ENCODE data around the gene GEMIN5. TPM values are rescaled to one million over a fixed set of nuclear protein-coding genes. Genes with fewer than 3 reads are reported as not detected.

Gene GEMIN5
- total RNA-seq, 1 donor from 2014 or later, result 13.9 TPM

- H3K36me3 Mint-ChIP-seq (ENCODE audit: unreplicated experiment), result no peaks in the 10 kb centered on the region
- DNase-seq, result no peak
- peaks cover 9% of the 10 kb centered on the region for H3K27me3 Mint-ChIP-seq (ENCODE audit: unreplicated experiment)
- peaks cover 16% of the 10 kb centered on the region for H3K4me1 Mint-ChIP-seq (ENCODE audit: low read depth, unreplicated experiment)
- TF ChIP-seq CTCF (IDR thresholded peaks at IDR 0.05; ENCODE audit: partially characterized antibody, unreplicated experiment), result no peak
- H3K4me3 Mint-ChIP-seq (ENCODE audit: unreplicated experiment), result no peak overlapping the region
- H3K9me3 Mint-ChIP-seq (ENCODE audit: unreplicated experiment), result peaks cover 6% of the 10 kb centered on the region
- no peak overlapping the region for H3K27ac Mint-ChIP-seq (ENCODE audit: unreplicated experiment)
These were observed 76.1 kb downstream of the GEMIN5 start for GRCh38 chr5:154861946-154862345.

GRCh38 chr5:154860765-154861164 lies 77.2 kb downstream of the GEMIN5 start:
- peaks cover 11% of the 10 kb centered on the region for H3K9me3 Mint-ChIP-seq (ENCODE audit: unreplicated experiment)
- peak overlapping the region; percentile 98 for H3K4me3 Mint-ChIP-seq (ENCODE audit: unreplicated experiment)
- no peak for TF ChIP-seq CTCF (IDR thresholded peaks at IDR 0.05; ENCODE audit: partially characterized antibody, unreplicated experiment)
- no peaks in the 10 kb centered on the region for H3K36me3 Mint-ChIP-seq (ENCODE audit: unreplicated experiment)
- H3K4me1 Mint-ChIP-seq (ENCODE audit: low read depth, unreplicated experiment), result peaks cover 17% of the 10 kb centered on the region
- no peak overlapping the region for H3K27ac Mint-ChIP-seq (ENCODE audit: unreplicated experiment)
- H3K27me3 Mint-ChIP-seq (ENCODE audit: unreplicated experiment), result peaks cover 14% of the 10 kb centered on the region
- DNase-seq, result no peak

- peaks cover 11% of the 10 kb centered on the region for H3K9me3 Mint-ChIP-seq (ENCODE audit: unreplicated experiment)
- peaks cover 14% of the 10 kb centered on the region for H3K27me3 Mint-ChIP-seq (ENCODE audit: unreplicated experiment)
- no peak for DNase-seq
- H3K36me3 Mint-ChIP-seq (ENCODE audit: unreplicated experiment), result no peaks in the 10 kb centered on the region
- TF ChIP-seq CTCF (IDR thresholded peaks at IDR 0.05; ENCODE audit: partially characterized antibody, unreplicated experiment), result no peak
- H3K27ac Mint-ChIP-seq (ENCODE audit: unreplicated experiment), result no peak overlapping the region
- peak overlapping the region; percentile 98 for H3K4me3 Mint-ChIP-seq (ENCODE audit: unreplicated experiment)
- H3K4me1 Mint-ChIP-seq (ENCODE audit: low read depth, unreplicated experiment), result peaks cover 17% of the 10 kb centered on the region
These were observed 77.9 kb downstream of the GEMIN5 start for GRCh38 chr5:154860123-154860522.

- no peaks in the 10 kb centered on the region for H3K36me3 Mint-ChIP-seq (ENCODE audit: unreplicated experiment)
- peak overlapping the region; percentile 88 for H3K27ac Mint-ChIP-seq (ENCODE audit: unreplicated experiment)
- peaks cover 17% of the 10 kb centered on the region for H3K4me1 Mint-ChIP-seq (ENCODE audit: low read depth, unreplicated experiment)
- TF ChIP-seq CTCF (IDR thresholded peaks at IDR 0.05; ENCODE audit: partially characterized antibody, unreplicated experiment), result no peak
- no peak for DNase-seq
- peaks cover 11% of the 10 kb centered on the region for H3K9me3 Mint-ChIP-seq (ENCODE audit: unreplicated experiment)
- peaks cover 14% of the 10 kb centered on the region for H3K27me3 Mint-ChIP-seq (ENCODE audit: unreplicated experiment)
- peak overlapping the region; percentile 98 for H3K4me3 Mint-ChIP-seq (ENCODE audit: unreplicated experiment)
These were observed 78.8 kb downstream of the GEMIN5 start for GRCh38 chr5:154858972-154859871.

Data from glutamatergic neuron (in vitro differentiated cells).